Measurements from ENCODE around the gene WNT3A.

Gene WNT3A

DNA sequence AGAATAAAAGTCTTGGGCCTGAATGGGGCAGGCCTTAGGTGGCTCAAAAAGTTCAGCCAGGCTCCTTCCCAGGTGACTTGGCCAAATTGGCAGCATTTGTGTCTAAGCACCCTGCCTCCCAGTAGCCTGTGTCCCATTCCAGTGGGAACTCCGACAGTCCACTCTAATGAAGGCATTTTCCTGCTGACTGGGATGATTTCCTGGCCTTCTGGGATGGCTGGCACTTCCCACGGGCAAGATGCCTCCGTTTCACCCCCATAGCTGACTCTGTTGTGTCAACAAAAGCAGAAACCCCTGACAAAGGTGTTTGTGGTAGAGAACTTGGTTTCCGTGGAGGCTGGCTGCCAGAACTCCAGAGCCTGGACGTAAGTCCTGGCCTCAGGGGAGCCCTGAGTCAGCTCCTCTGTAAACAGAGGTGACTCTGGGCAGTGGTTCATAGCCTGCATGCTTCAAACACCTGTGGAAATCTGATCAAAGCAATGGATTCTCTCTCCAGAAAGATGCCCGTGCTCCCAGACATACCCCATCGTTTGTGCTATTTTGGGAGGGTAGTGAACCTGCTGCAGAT is 36.6 kb downstream of the WNT3A start:
- CTCF ChIA-PET: no interaction called here
- TF ChIP-seq, protein P1, sequence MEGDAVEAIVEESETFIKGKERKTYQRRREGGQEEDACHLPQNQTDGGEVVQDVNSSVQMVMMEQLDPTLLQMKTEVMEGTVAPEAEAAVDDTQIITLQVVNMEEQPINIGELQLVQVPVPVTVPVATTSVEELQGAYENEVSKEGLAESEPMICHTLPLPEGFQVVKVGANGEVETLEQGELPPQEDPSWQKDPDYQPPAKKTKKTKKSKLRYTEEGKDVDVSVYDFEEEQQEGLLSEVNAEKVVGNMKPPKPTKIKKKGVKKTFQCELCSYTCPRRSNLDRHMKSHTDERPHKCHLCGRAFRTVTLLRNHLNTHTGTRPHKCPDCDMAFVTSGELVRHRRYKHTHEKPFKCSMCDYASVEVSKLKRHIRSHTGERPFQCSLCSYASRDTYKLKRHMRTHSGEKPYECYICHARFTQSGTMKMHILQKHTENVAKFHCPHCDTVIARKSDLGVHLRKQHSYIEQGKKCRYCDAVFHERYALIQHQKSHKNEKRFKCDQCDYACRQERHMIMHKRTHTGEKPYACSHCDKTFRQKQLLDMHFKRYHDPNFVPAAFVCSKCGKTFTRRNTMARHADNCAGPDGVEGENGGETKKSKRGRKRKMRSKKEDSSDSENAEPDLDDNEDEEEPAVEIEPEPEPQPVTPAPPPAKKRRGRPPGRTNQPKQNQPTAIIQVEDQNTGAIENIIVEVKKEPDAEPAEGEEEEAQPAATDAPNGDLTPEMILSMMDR (IDR thresholded peaks at IDR 0.05; ENCODE audit: control extremely low read depth, extremely low read depth, low read depth, missing control alignments): no peak

DNA sequence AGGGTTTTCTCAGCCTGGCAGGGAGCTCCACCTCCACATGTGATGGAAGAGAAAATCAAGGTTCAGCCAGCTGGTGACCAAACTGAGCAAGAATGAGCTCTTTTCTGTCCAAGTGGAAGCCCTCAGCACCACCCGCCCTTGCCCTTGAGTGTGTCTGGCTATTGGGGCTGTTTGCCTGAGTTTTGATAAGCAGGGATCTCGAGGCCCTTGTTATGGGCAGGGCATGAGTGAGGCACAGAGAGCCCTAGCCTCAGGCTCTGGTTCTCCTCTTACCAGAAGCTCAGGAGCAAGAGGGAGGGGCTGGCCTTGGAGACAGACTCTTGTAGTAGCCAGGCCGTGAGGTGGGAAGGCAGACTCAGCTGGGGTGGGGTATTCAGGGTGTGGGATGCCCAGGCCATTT is 38.2 kb downstream of the WNT3A start:
- CTCF ChIA-PET: no interaction called here
- TF ChIP-seq, protein P1 (IDR thresholded peaks at IDR 0.05; ENCODE audit: control extremely low read depth, extremely low read depth, low read depth, missing control alignments): no peak
- POLR2A ChIA-PET: no interaction called here
- no peak for DNase-seq (ENCODE audit: extremely low spot score)

More for the DNA sequence above, 36.6 kb downstream of the WNT3A start:
- POLR2A ChIA-PET: no interaction called here
- no peak for DNase-seq (ENCODE audit: extremely low spot score)

DNA sequence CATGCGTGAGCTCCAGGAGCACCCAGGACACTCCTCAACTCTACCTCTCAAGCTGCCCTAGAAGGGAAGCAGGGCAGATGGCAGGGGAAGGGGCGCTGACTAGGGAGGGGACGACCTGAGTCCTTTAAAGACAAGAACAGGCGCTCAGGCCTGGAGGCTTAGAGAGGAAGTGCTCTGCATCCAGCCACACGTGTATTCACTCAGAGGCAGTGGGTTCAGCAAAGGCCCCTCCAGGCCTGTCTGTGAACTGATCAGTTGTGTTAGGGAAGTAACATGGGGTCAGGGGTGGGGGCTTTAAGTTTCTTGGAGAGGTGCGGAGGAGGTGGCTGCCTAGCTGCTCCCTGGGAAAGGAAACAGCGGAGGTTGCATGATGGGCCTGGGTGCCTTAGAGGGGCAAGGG is 38.6 kb downstream of the WNT3A start:
- POLR2A ChIA-PET: no interaction called here
- TF ChIP-seq, protein P1 (IDR thresholded peaks at IDR 0.05; ENCODE audit: control extremely low read depth, extremely low read depth, low read depth, missing control alignments): no peak
- CTCF ChIA-PET: no interaction called here

DNA sequence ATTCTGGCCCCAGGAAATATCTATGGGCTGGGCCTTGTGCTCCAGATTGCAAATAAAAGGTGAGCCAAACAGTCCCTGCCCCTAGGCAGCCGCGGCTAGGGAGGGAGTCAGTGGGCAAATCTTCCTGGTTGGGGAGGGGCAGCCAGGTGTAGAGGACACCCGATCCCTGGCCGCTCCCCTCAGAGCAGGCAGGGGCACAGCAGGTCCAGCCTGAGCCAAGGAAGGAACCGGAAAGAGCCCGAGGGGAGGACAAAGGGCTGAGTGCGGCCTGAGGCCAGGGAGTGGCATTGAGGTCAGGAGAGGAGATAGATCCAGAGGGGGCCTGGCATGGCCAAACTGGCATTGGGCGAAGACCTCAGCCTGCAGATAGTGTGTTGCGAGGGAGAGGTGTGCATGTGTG is 39.1 kb downstream of the WNT3A start:
- DNase-seq (ENCODE audit: extremely low spot score): no peak
- CTCF ChIA-PET: no interaction called here
- POLR2A ChIA-PET: no interaction called here

More for the DNA sequence above, 38.6 kb downstream of the WNT3A start:
- no peak for DNase-seq (ENCODE audit: extremely low spot score)

DNA sequence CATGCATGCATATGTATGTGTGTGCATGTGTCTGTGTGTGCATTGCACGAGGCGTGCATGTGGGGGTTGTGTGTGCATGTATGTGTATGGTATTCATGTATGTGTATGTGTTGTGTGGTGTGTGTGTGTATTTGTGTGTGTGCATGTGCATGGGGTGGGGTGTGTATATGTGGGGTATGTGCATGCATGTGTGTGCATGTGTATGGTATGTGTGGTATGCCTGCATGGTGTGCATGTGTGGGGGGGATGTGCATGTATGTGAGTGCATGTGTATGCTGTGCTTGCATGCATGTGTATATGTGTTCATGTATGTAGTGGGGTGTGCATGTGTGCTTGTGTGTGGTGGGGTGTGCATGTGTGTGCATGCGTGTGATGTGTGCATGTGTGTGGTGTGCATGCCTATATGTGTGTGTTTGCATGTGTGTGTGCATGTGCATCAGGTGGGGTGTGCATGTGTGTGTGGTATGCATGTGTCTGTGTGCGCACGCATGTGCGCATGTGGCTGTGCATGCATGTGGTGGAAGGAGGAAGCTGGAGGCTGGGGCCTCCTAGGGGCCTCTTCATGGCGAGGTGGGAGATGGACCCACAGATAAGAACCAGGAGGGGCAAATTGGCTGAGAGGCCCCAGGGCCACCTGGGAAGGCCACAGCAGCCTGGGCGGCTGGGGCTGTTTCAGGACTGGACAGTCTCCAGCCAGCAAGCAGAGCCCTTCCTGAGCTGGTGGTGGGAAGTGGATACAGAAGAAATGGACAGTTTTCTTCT is 39.8 kb downstream of the WNT3A start:
- ChIA-PET CTCF (no interaction called here), POLR2A (no interaction called here)
- TF ChIP-seq, protein P1 (IDR thresholded peaks at IDR 0.05; ENCODE audit: control extremely low read depth, extremely low read depth, low read depth, missing control alignments): no peak
- DNase-seq (ENCODE audit: extremely low spot score): no peak

More for the DNA sequence above, 39.1 kb downstream of the WNT3A start:
- TF ChIP-seq, protein P1 (IDR thresholded peaks at IDR 0.05; ENCODE audit: control extremely low read depth, extremely low read depth, low read depth, missing control alignments): no peak

DNA sequence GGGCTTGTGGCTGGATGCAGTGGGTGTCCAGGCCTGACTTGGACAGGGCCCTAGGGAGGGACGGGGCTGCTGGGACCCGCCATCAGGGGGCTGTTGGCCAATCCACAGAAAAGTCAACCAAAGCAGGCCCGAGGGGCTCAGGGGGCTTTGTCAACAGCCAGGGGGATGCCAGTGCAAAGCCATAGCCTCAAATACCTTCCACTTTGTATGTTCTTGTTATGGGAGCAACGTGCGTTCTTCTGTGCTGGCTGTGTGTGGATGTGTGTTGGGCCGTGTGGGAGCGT is 40.3 kb downstream of the WNT3A start:
- TF ChIP-seq, protein P1 (IDR thresholded peaks at IDR 0.05; ENCODE audit: control extremely low read depth, extremely low read depth, low read depth, missing control alignments): no peak
- ChIA-PET POLR2A (no interaction called here), CTCF (no interaction called here)
- no peak for DNase-seq (ENCODE audit: extremely low spot score)

Measured in GM10248 (cell line).